Measurements from ENCODE around the gene ISCA2. TPM values are rescaled to one million over a fixed set of nuclear protein-coding genes. Genes with fewer than 3 reads are reported as not detected.

ISCA2 gene
- total RNA-seq, 1 donor from 2014 or later = 31.4 TPM

DNA sequence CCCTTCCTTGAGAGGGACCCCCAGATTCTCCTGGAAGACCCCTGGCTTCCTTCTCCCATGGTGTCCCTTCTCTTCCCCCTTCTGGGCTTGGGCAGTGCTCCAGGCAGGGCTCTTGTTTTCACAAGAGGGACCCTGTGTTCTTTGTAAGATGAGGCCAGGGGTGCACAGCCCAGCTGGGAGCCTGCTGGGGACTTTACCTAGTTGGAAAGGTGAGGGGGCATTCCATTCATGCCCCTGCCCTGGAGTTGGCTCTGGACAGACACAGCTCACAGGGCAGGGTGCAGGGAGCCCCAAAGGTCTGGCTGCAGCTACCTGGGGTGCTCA is 31.2 kb downstream of the ISCA2 start:
- peaks cover 27% of the 10 kb centered on the region for H3K4me1 Mint-ChIP-seq (ENCODE audit: unreplicated experiment)
- DNase-seq (ENCODE audit: low spot score) = no peak
- no peaks in the 10 kb centered on the region for H3K9me3 Mint-ChIP-seq (ENCODE audit: unreplicated experiment)
- no peak overlapping the region for H3K4me3 Mint-ChIP-seq (ENCODE audit: unreplicated experiment)
- H3K36me3 Mint-ChIP-seq (ENCODE audit: low read depth, unreplicated experiment) = no peaks in the 10 kb centered on the region
- H3K27ac Mint-ChIP-seq (ENCODE audit: unreplicated experiment) = no peak overlapping the region
- H3K27me3 Mint-ChIP-seq (ENCODE audit: unreplicated experiment) = peaks cover 14% of the 10 kb centered on the region
- TF ChIP-seq, protein P1, sequence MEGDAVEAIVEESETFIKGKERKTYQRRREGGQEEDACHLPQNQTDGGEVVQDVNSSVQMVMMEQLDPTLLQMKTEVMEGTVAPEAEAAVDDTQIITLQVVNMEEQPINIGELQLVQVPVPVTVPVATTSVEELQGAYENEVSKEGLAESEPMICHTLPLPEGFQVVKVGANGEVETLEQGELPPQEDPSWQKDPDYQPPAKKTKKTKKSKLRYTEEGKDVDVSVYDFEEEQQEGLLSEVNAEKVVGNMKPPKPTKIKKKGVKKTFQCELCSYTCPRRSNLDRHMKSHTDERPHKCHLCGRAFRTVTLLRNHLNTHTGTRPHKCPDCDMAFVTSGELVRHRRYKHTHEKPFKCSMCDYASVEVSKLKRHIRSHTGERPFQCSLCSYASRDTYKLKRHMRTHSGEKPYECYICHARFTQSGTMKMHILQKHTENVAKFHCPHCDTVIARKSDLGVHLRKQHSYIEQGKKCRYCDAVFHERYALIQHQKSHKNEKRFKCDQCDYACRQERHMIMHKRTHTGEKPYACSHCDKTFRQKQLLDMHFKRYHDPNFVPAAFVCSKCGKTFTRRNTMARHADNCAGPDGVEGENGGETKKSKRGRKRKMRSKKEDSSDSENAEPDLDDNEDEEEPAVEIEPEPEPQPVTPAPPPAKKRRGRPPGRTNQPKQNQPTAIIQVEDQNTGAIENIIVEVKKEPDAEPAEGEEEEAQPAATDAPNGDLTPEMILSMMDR (IDR thresholded peaks at IDR 0.05; ENCODE audit: unreplicated experiment) = no peak

DNA sequence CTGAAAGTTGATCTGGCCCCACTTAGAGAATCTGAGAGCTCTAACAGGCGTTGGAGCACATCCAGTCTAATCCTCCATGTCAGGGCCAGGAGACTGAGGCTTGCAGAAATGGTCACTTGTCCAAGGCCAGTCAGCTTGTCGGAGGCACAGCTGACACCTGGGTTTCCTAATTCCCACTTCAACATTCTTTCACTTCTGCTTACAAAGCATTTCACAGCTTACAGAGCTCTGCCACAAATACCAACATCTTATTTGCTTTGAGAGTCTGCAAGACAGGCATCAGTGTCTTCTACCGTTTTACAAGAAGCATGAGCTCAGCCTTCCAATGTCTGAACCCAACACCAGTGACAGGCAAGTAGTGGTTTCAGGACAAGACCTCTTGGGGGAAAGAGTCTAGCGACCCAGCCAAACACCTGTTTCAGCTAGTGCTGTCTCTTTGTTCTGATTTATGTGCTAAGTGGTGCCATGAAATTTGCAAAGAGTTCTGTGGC is 31.8 kb downstream of the ISCA2 start:
- H3K4me1 Mint-ChIP-seq (ENCODE audit: unreplicated experiment) = peaks cover 27% of the 10 kb centered on the region
- no peak for DNase-seq (ENCODE audit: low spot score)
- H3K36me3 Mint-ChIP-seq (ENCODE audit: low read depth, unreplicated experiment) = no peaks in the 10 kb centered on the region
- TF ChIP-seq, protein P1 (IDR thresholded peaks at IDR 0.05; ENCODE audit: unreplicated experiment) = no peak
- H3K9me3 Mint-ChIP-seq (ENCODE audit: unreplicated experiment) = no peaks in the 10 kb centered on the region
- H3K27ac Mint-ChIP-seq (ENCODE audit: unreplicated experiment) = no peak overlapping the region
- no peak overlapping the region for H3K4me3 Mint-ChIP-seq (ENCODE audit: unreplicated experiment)
- H3K27me3 Mint-ChIP-seq (ENCODE audit: unreplicated experiment) = peaks cover 14% of the 10 kb centered on the region

DNA sequence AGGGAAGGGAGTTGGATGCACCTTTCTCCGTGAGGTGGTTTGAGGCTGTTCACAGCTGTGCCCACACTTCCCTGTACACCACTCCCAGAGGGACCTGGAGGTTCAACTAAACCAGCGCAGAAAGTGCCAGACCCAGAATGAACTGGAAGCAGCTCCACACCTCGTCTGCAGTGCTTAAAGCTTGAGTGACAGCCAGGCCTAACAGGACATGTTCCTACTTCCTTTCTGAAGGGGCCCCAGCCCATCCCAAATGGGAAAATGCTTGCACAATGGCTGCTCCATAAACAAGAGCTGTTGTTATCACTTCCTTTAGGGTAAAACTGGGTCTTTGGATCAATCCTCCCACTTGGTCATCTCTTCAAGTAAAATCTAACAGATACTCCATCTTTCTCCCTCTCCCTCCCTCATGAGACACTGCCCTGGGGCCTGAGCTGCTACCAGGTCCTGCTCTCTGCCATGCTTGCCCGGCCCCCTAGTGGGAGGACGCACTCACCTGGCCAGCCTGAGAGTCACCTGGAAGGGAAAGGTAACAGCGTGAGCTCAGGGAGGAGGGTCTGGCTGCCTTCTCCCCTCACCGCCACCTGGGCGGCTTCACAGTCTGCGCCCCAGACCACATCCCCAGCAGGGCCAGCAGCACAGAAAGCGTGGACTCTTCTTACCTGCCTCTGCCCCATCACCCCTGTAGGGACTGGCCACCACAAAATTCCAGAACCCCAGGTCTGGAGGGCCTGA is 33.5 kb downstream of the ISCA2 start:
- no peak for DNase-seq (ENCODE audit: low spot score)
- Mint-ChIP-seq H3K4me1 (ENCODE audit: unreplicated experiment) (peaks cover 27% of the 10 kb centered on the region), H3K27ac (ENCODE audit: unreplicated experiment) (no peak overlapping the region), H3K4me3 (ENCODE audit: unreplicated experiment) (no peak overlapping the region), H3K27me3 (ENCODE audit: unreplicated experiment) (peaks cover 14% of the 10 kb centered on the region), H3K36me3 (ENCODE audit: low read depth, unreplicated experiment) (no peaks in the 10 kb centered on the region), H3K9me3 (ENCODE audit: unreplicated experiment) (no peaks in the 10 kb centered on the region)
- TF ChIP-seq, protein P1 (IDR thresholded peaks at IDR 0.05; ENCODE audit: unreplicated experiment) = no peak

DNA sequence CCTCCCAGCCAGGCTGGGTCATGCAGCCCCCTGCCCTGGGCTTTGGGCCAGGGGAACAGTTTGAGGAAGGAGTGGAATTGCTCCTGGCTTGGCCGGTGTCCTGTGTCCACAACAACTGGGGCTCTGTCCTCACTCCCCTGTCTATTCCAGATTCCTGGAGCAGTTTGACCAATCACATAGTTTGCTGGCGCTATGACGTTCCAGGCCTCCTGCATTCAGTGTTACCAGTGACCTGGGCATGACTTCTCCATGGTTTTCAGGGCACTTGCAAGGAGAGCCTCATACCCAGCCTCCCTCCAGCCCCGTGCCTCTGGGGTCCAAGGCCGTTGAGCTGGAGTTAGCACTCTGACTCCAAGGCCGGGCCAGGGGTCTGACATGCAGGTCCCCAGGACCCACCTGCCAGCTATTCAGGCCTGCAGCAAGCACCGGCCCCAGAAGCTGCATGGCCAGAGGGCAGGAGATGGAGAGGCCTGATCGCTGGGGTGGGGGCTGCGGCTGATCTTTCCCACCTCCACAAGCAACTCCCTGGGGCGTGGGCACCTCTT is 34.2 kb downstream of the ISCA2 start:
- Mint-ChIP-seq H3K4me3 (ENCODE audit: unreplicated experiment) (no peak overlapping the region), H3K27ac (ENCODE audit: unreplicated experiment) (no peak overlapping the region), H3K9me3 (ENCODE audit: unreplicated experiment) (no peaks in the 10 kb centered on the region), H3K4me1 (ENCODE audit: unreplicated experiment) (peaks cover 27% of the 10 kb centered on the region), H3K27me3 (ENCODE audit: unreplicated experiment) (peaks cover 14% of the 10 kb centered on the region), H3K36me3 (ENCODE audit: low read depth, unreplicated experiment) (no peaks in the 10 kb centered on the region)
- no peak for DNase-seq (ENCODE audit: low spot score)
- TF ChIP-seq, protein P1 (IDR thresholded peaks at IDR 0.05; ENCODE audit: unreplicated experiment) = no peak

DNA sequence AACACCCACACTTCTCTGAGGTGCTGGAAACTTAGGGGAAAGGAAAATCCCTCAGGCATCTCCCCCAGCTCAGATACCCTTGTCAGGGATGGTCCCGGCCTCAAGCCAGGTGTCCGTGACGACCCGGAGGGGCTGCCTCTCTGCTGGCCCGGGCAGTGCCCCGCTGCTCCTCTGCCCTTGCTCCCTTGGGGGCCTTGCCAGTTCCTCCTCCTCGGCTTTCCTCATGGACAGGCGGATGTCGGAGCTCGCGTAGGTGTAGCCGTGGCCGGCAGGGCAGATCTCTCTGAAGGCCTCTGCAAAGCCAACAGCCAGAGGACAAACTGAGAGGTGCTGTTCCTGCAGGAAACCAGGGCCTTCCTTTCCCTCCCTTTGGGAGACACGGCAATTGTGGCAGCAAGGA is 34.8 kb downstream of the ISCA2 start:
- no peak for DNase-seq (ENCODE audit: low spot score)
- TF ChIP-seq, protein P1 (IDR thresholded peaks at IDR 0.05; ENCODE audit: unreplicated experiment) = no peak
- no peaks in the 10 kb centered on the region for H3K9me3 Mint-ChIP-seq (ENCODE audit: unreplicated experiment)
- H3K4me3 Mint-ChIP-seq (ENCODE audit: unreplicated experiment) = no peak overlapping the region
- H3K27ac Mint-ChIP-seq (ENCODE audit: unreplicated experiment) = no peak overlapping the region
- H3K4me1 Mint-ChIP-seq (ENCODE audit: unreplicated experiment) = peaks cover 27% of the 10 kb centered on the region
- peaks cover 10% of the 10 kb centered on the region for H3K27me3 Mint-ChIP-seq (ENCODE audit: unreplicated experiment)
- H3K36me3 Mint-ChIP-seq (ENCODE audit: low read depth, unreplicated experiment) = no peaks in the 10 kb centered on the region

Data from endothelial cell (in vitro differentiated cells).